NB4 (cell line): ENCODE results near the gene CACNA2D3.

Source experiments
- MYC ChIP-seq: IDR thresholded peaks from 2 replicates; pipeline ENCODE4 v1.6.1; 2011; ENCODE audit warnings: low read depth, low read length
- TF ChIP-seq, protein P1 (sequence below): IDR thresholded peaks from one replicate; pipeline ENCODE4 v1.5.1; 2012; ENCODE audit warnings: low read depth, low read length

DNA sequence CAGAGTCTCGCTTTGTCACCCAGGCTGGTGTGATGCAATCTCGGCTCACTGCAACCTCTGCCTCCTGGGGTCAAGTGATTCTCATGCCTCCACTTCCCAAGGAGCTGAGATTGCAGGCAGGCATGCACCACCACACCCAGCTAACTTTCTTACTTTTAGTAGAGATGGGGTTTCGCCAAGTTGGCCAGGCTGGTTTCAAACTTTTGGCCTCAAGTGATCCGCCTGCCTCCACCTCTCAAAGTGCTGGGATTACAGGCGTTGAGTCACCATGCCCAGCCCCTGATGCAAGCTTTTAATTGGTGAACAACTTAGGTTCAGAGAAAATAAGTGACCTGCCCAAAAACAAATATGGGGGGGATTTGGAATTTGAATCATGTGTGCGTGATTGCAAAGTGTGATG is 559.4 kb downstream of the CACNA2D3 start:
- TF ChIP-seq, protein P1, sequence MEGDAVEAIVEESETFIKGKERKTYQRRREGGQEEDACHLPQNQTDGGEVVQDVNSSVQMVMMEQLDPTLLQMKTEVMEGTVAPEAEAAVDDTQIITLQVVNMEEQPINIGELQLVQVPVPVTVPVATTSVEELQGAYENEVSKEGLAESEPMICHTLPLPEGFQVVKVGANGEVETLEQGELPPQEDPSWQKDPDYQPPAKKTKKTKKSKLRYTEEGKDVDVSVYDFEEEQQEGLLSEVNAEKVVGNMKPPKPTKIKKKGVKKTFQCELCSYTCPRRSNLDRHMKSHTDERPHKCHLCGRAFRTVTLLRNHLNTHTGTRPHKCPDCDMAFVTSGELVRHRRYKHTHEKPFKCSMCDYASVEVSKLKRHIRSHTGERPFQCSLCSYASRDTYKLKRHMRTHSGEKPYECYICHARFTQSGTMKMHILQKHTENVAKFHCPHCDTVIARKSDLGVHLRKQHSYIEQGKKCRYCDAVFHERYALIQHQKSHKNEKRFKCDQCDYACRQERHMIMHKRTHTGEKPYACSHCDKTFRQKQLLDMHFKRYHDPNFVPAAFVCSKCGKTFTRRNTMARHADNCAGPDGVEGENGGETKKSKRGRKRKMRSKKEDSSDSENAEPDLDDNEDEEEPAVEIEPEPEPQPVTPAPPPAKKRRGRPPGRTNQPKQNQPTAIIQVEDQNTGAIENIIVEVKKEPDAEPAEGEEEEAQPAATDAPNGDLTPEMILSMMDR = no peak
- TF ChIP-seq MYC = no peak
